Cortex of kidney (tissue), 1 donor: ENCODE measurements around the gene STRAP.
"Not testable (repeated sequence)": the region's sequence is repeated elsewhere in the genome, so short reads cannot be mapped to it uniquely, and the experiment has no call there.

Source experiments
- DNase-seq: peaks from one replicate; lab custom pipeline; 2025; lab: John Stamatoyannopoulos, UW

STRAP gene

DNA sequence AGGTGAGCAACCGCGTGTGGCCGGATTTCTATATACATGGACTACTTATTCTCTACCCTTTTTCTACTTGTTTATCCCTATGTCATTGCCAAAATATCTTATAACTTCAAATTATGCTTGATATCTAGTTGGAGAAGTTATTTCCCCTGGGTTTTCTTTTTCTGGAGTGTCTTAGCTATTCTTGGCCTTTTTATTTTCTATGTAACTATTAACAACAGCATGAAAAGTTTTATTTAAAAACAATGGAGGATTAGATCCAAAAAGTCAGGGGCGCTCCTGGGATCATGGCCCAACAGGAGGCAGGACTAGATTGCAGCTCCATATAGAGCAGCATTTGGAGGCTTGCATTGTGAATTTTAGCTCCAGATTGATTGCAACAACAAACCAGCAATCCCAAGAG, 8.6 kb upstream of the STRAP start:
- no peak for DNase-seq

DNA sequence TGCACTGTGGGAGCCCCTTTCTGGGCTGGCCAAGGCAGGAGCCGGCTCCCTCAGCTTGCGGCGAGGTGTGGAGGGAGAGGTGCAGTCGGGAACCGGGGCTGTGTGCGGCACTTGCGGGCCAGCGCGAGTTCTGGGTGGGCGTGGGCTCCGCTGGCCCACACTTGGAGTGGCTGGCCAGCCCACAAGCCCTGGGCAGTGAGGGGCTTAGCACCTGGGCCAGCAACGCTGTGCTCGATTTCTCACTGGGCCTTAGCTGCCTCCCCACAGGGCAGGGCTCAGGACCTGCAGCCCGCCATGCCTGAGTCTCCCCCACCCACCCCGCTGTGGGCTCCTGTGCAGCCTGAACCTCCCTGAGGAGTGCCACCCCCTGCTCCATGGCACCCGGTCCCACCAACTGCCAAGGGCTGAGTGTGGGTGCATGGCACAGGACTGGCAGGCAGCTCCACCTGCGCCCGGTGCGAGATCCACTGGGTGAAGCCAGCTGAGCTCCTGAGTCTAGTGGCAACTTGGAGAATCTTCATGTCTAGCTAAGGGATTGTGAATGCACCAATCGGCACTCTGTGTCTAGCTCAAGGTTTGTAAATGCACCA, 7.5 kb upstream of the STRAP start:
- DNase-seq: not testable (repeated sequence)

DNA sequence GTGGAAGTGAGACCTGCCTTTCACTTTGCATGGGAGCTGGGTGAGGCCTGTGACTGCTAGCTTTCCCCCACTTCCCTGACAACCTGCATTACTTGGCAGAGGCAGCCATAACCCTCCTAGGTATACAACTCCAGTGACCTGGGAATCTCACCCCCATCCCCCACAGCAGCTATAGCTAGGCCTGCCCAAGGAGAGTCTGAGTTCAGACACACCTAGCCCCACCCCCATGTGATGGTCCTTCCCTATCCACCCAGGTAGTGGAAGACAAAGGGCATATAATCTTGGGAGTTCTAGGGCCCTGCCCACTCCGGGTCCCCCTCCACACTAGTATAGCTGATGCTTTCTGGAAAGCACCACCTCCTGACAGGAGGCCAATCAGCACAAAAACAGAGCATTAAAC, 6.3 kb upstream of the STRAP start:
- no peak for DNase-seq

DNA sequence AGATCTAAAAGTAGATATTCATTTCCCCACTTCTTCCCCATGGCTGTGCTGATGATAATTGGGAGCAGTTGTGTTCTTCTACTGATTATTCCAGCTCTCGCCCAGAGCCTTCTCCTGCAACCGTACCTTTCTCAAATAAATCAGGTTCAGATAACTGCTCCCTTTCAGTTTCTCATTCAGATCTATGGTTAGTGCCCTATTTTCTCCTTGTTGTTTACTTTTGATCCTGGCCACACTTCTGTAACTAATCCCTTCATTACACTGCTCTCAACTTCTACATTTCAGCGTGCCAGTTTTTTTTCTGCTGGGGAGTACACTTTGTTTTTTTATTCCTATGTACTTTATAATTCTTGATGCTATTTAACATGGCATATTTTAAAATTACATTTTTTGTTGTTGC, 2.8 kb upstream of the STRAP start:
- no peak for DNase-seq

DNA sequence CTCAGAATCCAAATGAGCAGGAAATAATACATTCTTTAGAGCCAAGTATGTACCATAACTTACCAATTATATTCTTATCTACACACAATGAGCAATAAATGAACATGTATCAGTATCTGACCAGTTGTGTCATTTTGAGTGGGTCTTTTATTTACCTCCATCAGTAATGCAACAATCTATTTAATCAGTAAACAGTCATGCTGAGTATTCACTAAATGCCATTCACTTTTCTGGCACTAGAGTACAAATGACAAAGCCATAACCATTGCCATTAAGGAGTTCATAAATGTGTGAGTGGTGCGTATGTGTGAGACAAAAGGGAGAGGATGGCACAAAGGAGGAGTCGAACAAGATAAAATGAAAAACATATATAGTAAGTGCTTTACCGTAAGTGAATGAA, 1.5 kb upstream of the STRAP start:
- DNase-seq: no peak

DNA sequence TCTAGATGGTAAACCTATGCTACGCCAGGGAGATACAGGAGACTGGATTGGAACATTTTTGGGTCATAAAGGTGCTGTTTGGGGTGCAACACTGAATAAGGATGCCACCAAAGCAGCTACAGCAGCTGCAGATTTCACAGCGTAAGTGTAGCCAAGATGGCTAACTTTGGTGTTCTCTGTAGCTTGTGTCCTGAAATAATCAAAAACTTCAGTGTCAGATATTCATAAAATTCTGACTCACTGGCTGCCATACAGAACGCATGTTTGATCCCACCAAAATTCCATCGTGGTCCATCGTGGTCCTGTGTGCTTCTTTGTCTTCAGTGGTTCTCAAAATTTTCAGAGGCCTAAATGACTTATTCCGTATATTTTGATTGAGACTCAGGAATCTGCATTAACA, 1.3 kb downstream of the STRAP start:
- no peak for DNase-seq

DNA sequence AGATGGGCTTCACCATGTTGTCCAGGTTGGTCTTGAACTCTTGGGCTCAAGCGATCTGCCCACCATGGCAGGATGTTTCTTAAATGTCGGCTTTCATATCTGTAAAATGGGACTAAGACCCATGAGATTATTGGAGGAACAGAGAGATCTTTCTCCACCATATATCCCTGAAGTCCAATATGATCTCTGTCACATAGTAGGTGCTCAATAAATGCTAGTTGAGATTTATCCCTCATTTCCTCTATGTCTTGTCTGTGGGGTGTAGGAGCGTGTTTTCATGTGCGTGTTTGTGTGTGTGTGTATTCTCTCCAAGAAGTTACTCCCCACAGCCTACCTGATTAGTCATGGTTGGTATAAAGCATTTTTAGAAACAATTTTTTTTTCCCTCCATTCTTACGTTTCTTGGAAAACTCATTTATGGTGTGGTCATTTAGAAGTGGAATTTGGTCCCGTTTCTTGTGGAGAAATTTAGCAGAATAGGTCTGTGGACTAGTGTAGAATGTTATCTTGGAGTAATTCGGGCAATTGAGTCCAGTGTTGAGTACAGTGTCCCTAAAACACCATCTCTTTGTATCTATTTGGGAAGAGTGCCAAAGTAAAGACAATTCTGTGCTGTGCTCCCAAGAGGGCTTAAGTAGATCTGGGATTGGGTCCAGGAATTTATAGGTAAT, 4.3 kb downstream of the STRAP start:
- no peak for DNase-seq

DNA sequence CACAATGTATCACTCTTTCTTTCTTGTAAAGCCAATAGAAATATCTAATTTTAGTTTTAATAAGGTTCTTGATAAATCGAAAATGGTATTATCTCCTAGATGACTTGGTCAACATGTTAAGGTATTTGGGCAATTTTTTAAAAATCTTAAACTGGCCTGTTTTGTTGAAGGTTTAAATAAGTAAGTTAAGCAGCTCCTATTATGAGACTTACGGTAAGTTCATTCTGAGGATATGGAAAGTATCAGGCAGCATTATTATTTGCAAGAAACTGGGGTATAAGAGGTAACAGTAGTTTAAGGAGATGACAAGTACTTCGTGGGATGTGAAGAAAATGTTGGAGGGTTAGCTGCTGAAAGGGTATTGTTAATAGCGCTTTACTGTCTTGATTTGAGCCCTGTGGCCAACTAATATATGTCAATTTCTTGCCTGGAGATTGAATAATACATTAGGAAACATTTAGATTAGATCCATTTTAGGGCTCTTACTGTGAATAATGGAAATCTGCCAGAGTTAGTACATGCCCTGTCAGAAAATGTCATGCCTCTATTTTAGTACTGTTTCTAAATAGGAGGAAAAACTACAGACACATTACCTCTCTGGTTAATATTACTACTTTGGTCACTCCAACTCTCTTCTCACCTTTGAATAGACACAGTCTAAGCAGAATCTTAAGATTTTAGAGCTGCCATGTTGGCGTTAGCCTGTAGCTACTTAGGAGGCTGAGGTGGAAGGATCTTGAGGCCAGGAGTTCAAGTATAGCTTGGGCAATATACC, 5.0 kb downstream of the STRAP start:
- no peak for DNase-seq

DNA sequence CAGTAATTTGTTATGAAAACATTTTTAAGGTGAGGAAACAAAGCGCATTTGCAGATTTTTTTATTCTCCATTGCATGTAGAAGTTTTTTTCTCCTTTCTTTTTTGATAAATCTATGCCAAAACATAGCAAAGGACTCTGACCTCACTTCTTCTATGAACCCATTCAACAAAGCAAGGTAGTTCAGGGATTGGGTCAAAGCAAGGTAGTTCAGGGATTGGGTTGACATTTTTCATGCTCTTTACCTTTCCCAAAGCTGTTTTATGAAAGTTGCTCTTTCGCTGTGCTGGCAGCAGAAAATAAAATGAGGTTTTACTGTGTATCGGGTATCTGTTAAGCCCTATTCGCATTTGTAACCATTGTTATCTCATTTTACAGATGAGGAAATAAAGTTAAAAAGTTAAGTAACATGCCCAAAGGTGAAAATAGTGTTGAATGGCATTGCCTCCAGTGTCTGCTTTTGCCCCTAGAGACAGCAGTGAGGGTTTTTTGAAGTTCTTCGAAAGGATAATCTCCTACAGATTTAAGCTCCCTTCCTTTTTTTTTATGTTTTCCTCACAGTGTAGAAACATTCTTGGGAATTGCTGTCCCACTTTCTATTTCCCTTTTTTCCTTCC, 10.6 kb downstream of the STRAP start:
- DNase-seq: no peak

DNA sequence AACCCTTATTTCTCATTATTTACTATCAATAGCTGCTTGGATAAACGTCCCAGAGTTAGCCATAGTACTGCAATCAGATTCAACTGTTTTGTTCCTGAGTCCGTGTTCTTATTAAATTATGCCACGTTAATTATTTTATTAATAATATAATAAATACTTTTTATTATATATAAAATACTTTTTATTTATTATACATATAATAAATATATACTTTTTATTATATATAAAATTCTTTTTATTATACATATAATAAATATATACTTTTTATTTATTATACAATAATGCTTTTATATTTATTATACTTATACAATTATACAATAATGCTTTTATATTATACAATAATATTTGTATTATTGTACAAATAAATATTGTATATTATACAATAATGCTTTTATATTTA, 11.1 kb downstream of the STRAP start:
- DNase-seq: no peak

DNA sequence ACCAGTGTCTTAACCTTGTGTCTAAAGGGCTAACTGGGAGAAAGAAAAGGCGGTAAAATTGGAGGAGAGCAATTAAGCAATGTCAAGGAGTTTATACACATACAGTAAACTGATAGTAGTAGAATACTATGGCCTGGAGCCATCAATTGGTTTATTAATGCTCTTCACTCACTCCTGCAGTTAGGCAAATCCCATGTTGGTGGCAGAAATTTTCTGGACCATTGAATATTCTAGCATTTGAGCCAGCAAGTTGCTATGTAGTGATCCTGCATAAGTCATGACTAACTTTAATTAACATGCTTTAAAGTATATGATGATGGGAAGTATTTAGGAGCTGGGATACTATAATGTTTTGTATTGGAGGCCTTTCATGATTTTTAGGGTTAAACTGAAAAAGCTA, 14.7 kb downstream of the STRAP start:
- DNase-seq: no peak

DNA sequence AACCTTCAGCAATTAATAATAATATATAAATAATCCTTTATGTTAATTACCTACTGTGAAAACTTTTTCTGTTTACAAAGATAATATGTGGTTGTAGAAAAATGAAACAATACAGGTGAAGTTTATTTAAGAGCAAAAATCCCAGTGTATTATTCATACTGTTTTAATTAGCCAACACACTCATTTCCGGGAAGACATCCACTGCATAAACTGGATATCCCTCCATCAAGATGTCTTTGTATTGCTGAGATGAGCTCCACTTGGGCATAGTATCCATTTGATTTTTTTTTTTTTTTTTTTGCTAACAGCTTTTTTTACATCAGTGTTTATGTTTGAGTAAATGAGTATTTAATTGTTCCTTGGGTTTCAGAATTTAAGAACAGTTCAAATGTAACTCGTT, 15.2 kb downstream of the STRAP start:
- DNase-seq: no peak

DNA sequence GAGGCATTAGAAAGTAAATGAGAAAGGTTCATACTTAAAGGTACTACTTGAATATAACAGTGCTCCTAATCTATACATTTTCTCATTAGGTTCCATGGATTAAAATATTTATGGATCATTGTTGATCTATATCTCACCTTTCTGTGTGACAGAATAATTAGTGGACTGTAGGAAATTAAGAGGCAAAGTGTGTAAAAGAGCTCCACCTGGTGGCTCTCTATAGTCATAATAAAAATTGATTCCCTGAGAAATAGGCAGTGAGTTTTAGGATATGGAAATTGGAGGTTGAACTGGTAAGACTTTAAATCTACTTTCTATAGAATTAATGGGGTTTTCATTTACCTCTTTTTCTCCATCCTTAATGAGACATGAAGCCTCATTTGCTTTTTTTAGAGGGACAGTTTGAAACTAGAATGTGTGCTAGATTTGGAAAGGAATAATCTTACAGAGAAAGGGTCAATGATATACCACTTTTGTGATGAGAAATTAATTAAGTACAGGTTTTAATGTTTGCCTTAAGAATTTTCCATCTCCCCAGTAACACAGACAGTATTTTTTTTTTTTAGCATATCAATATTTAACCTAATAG, 17.2 kb downstream of the STRAP start:
- DNase-seq: no peak

DNA sequence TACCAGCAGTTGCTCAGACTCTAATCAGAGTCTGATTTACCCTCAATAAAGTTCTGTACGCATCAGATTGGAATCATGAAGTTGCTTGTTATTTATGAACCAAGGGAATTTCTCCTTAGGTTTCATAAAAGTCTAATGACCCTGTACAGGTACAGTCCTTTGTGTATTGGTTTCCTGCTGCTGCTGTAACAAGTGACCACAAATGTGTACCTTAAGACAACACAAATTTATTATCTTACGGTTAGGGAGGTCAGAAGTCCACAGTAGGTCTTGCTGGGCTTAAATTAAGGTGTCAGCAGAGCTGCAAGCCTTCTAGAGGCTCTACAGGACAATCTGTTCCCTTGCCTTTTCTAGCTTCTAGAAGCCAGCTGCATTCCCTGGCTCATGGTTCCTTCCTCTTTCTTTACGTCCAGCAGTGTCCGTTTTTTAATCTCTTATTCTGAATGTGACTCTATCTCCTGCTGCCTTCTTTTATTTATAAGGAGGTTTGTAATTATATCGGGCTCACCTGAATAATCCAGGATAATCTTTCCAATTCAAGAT, 22.3 kb downstream of the STRAP start:
- DNase-seq: no peak

DNA sequence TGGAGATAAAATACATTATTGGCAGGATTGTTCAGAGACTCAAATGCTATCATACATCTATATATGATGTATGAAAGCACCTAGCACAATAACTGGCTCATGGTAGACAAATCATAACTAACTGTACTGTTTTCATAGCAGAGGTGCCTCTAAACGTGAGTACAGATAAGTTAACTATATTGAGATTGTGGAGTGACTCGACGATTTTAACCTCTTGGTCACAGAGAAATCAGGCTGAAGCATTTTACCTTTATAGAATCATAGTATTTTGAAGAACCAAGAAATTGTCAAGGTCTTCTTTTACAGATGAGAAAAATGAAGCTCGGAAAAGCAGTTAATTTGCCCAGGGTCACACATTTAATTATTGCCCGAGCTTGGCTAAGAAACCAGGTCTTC, 28.3 kb downstream of the STRAP start:
- DNase-seq: no peak

DNA sequence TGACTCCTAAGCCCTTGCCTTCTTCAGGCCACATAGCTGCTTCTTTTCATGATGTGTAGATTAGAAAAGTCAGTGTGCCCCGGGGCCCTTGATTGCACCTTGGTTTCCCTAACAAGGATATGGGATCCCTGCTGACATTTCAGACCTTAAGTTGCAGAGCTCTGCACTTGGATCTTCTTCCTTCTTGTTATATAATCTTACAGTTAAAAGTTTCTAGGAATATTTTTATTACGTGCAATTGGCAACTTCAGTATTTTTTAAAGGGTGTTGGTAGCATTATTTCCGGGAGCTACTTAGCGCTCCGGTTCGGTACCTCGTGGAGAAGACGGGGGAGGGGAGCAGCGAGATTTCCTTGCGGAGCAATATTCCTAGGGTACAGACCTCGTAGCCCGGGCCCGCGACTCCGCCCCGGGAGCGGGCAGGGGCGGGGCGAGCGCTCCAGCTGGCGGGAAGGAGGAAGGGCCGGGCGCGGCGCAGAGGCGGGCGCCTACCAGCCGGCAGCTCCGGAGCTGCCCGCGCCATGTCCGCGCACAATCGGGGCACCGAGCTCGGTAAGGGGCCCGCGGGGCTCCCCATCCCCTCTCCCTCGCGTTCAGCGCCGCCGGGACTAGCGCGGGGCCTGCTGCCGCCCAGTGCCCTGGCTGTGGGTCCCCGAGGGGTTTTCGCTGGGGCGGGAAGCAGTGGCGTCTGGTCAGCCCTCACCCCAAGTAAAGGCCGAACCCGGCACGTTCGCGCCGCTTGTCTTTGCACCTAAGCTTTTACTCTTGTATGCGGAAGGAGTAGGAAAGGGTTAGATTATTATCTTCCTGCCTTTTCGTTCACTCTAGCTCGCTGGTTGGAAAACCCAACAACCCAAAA, 28.9 kb downstream of the STRAP start, which contains the start of gene DERA:
Gene DERA, plus strand, starts transcription at position 469 of the 858 bp plus-strand sequence. Its CDS starts 52 bp downstream, at position 521.
- no peak for DNase-seq

DNA sequence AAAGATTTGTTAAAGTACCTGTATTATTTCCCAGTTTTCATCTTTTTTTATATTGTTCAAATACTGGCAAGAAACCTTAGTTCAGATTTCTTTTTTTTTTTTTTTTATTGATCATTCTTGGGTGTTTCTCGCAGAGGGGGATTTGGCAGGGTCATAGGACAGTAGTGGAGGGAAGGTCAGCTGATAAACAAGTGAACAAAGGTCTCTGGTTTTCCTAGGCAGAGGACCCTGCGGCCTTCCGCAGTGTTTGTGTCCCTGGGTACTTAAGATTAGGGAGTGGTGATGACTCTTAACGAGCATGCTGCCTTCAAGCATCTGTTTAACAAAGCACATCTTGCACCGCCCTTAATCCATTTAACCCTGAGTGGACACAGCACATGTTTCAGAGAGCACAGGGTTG, 29.7 kb downstream of the STRAP start:
- DNase-seq: not testable (repeated sequence)

DNA sequence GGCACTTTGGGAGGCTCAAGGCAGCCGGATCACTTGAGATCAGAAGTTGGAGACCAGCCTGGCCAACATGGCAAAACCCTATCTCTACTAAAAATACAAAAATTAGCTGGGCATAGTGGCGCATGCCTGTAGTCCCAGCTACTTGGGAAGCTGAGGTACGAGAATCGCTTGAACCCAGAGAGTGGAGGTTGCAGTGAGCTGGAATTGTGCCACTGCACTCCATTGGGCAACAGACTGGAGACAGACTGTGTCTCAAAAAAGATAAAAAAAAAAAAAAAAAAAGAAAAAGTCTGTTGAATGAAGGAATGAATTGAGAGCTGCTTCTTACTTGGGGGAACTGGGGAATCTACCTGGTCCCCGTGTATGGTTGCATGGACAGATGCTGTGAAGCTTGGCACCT, 31.9 kb downstream of the STRAP start:
- not testable (repeated sequence) for DNase-seq

DNA sequence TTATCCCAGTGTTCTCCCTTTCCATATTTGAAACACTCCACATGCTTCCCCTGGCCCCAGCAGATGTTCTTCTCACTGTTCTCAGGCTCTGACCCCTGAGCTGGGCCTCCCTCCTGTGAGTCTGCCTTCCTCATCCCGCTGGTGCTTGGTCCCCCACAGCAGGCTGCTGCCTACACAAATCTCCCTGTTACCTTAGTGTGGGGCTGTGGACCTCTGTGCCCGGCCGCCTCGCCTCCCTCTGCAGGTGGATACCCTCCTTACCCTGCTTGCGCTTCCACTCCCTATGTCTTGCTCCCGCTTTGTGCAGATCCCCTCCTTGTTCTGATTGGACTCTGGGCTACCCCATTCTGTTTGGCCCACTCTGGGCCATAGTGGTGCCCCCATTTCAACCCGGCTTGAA, 35.9 kb downstream of the STRAP start:
- DNase-seq: no peak

DNA sequence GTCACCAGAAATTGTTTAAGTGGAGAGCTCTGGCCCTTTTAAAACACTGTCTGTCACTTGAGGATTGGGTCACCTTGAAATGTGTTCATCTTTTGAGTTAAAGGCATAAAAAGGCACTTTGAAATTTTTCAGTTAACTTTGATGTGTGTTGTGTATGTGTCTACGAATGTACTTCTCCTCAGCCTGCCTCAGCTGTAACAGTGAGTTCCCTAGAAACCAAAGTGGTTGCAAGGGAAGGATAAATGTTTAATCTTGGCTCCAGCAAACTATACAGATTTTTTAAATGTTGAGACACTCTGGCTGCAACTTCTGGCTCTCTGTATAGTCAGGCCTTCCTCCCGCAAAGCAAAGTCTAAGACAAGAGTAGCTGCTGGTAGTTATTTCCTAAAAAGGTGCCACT, 37.2 kb downstream of the STRAP start:
- no peak for DNase-seq

DNA sequence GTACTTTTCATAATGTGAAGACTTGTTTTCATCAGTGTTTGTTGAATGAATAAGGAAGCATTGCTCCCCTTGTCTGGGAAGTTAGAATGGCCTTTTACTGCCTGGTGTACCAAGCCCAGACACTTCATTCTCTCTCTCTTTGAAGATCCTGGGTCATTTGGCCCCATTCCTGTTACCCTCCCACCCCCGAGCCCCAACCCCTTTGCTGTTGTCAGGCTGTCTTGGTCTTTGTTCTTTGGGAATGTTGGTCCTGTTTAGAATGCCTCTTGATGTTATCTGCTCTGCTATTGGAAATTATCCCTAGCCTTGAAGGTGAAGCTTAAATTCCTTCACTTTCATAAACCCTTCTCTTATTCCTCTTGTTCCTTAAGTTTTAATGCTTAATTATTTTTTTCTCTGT, 42.8 kb downstream of the STRAP start:
- DNase-seq: no peak
